GM23338 (cell line): ENCODE results near the gene EGFR. TPM values are rescaled to one million over a fixed set of nuclear protein-coding genes. Genes with fewer than 3 reads are reported as not detected.

Source experiments
- ATAC-seq: fragments of 200-7000 bp; cut with Tn5 transposase; 3 replicates; pipeline ENCODE4 v1.9.1; 2020
- DNase-seq: peaks from one replicate; pipeline ENCODE4 v3.0.0-alpha.2; 2015; ENCODE audit warnings: low spot score
- H2AFZ ChIP-seq: fragments of 200-600 bp; sonication (generic); 2 replicates; pipeline ENCODE4 v1.8.0; 2016; ENCODE audit warnings: antibody characterized with exemption, mild to moderate bottlenecking, moderate library complexity
- H3F3A ChIP-seq: fragments of 200-600 bp; sonication (generic); replicated peaks from 2 replicates; pipeline ENCODE4 v1.8.0; 2017; ENCODE audit warnings: antibody characterized with exemption, mixed run types, low read depth
- H3K27ac ChIP-seq: fragments of 200-600 bp; sonication (generic); 2 replicates; pipeline ENCODE4 v1.6.1; 2016; ENCODE audit warnings: low read depth
- H3K27me3 ChIP-seq: fragments of 200-600 bp; sonication (generic); 2 replicates; pipeline ENCODE4 v1.8.0; 2016; ENCODE audit warnings: mild to moderate bottlenecking, mixed run types, moderate library complexity; ENCODE audit not compliant: insufficient read depth
- H3K36me3 ChIP-seq: fragments of 200-600 bp; sonication (generic); 2 replicates; pipeline ENCODE4 v1.8.0; 2016; ENCODE audit warnings: mild to moderate bottlenecking; ENCODE audit not compliant: insufficient read depth
- H3K4me1 ChIP-seq: fragments of 200-600 bp; sonication (generic); 2 replicates; pipeline ENCODE4 v1.8.0; 2016; ENCODE audit warnings: mild to moderate bottlenecking, moderate library complexity; ENCODE audit not compliant: insufficient read depth
- H3K4me2 ChIP-seq: fragments of 200-600 bp; sonication (generic); 2 replicates; pipeline ENCODE4 v1.7.1; 2017; ENCODE audit warnings: mixed run types
- H3K4me3 ChIP-seq: fragments of 200-600 bp; sonication (generic); 2 replicates; pipeline ENCODE4 v1.6.1; 2016; ENCODE audit warnings: mixed run types
- H3K79me2 ChIP-seq: fragments of 200-600 bp; sonication (generic); replicated peaks from 2 replicates; pipeline ENCODE4 v1.8.0; 2017; ENCODE audit warnings: mild to moderate bottlenecking; ENCODE audit not compliant: insufficient read depth
- H3K9me2 ChIP-seq: fragments of 200-600 bp; sonication (generic); 2 replicates; pipeline ENCODE4 v1.8.0; 2017; ENCODE audit not compliant: insufficient read depth
- H4K20me1 ChIP-seq: fragments of 200-600 bp; sonication (generic); replicated peaks from 2 replicates; pipeline ENCODE4 v1.8.0; 2017; ENCODE audit warnings: mild to moderate bottlenecking; ENCODE audit not compliant: insufficient read depth
- H3K27ac Mint-ChIP-seq: 2 replicates; pipeline ENCODE4 v1.8.0; 2020; ENCODE audit warnings: inconsistent platforms, mild to moderate bottlenecking, moderate library complexity, mixed read lengths
- H3K27me3 Mint-ChIP-seq: 3 replicates; pipeline ENCODE4 v1.8.0; 2022; ENCODE audit warnings: low read depth, mild to moderate bottlenecking, moderate library complexity, mixed read lengths, inconsistent platforms; ENCODE audit not compliant: insufficient read depth, poor library complexity
- H3K36me3 Mint-ChIP-seq: 3 replicates; pipeline ENCODE4 v1.8.0; 2021; ENCODE audit warnings: low read depth, mild to moderate bottlenecking, inconsistent platforms, moderate library complexity, mixed read lengths
- H3K4me1 Mint-ChIP-seq: 3 replicates; pipeline ENCODE4 v1.8.0; 2020; ENCODE audit warnings: mild to moderate bottlenecking, inconsistent platforms, mixed read lengths
- H3K4me3 Mint-ChIP-seq: 3 replicates; pipeline ENCODE4 v1.8.0; 2021; ENCODE audit warnings: moderate library complexity, mild to moderate bottlenecking, inconsistent platforms, mixed read lengths
- H3K9me3 Mint-ChIP-seq: 3 replicates; pipeline ENCODE4 v1.8.0; 2020; ENCODE audit warnings: moderate library complexity, mild to moderate bottlenecking, inconsistent platforms, mixed read lengths
- CREB1 ChIP-seq: fragments of 250-450 bp; sonication (Bioruptor Pico); IDR thresholded peaks from 2 replicates; pipeline ENCODE4 v1.5.0; 2020; ENCODE audit warnings: low read depth, mild to moderate bottlenecking, moderate library complexity
- CTCF ChIP-seq, 2 experiments: fragments of 200-600 bp in 1 of 2; sonication (generic) in 1 of 2; conservative IDR thresholded peaks; 2 replicates each; pipeline versions ENCODE4 v1.5.1 to v1.6.1; 2016 to 2017; ENCODE audit warnings: antibody characterized with exemption in 2 of 2, low read depth in 2 of 2, mild to moderate bottlenecking in 2 of 2, moderate library complexity in 1 of 2
- ETS1 ChIP-seq: IDR thresholded peaks from 2 replicates; pipeline ENCODE4 v1.6.1; 2016; ENCODE audit warnings: antibody characterized with exemption
- EZH2 ChIP-seq: fragments of 200-600 bp; sonication (generic); IDR thresholded peaks from one replicate; pipeline ENCODE4 v1.8.0; 2017; ENCODE audit warnings: antibody characterized with exemption, mild to moderate bottlenecking, low read depth; ENCODE audit not compliant: unreplicated experiment
- EZH2phosphoT487 ChIP-seq: fragments of 200-600 bp; sonication (generic); IDR thresholded peaks from one replicate; pipeline ENCODE4 v1.8.1; 2018; ENCODE audit warnings: antibody characterized with exemption; ENCODE audit not compliant: unreplicated experiment
- JUNB ChIP-seq: IDR thresholded peaks from one replicate; pipeline ENCODE4 v1.6.1; 2016; ENCODE audit warnings: antibody characterized with exemption; ENCODE audit not compliant: unreplicated experiment
- NANOG ChIP-seq: IDR thresholded peaks from 2 replicates; pipeline ENCODE4 v1.6.1; 2016; ENCODE audit warnings: antibody characterized with exemption, borderline replicate concordance
- POLR2AphosphoS5 ChIP-seq: IDR thresholded peaks from 2 replicates; pipeline ENCODE4 v1.6.1; 2016; ENCODE audit warnings: antibody characterized with exemption, low read depth
- REST ChIP-seq: IDR thresholded peaks from one replicate; pipeline ENCODE4 v1.6.1; 2018; ENCODE audit warnings: antibody characterized with exemption; ENCODE audit not compliant: unreplicated experiment
- STAT1 ChIP-seq: IDR thresholded peaks from one replicate; pipeline ENCODE4 v1.6.1; 2016; ENCODE audit warnings: antibody characterized with exemption; ENCODE audit not compliant: unreplicated experiment
- ZNF114 ChIP-seq: fragments of 250-450 bp; sonication (Bioruptor Pico); IDR thresholded peaks from 2 replicates; pipeline ENCODE4 v1.5.0; 2020; ENCODE audit warnings: mild to moderate bottlenecking, moderate library complexity
- ZNF331 ChIP-seq: fragments of 250-450 bp; sonication (Bioruptor Pico); IDR thresholded peaks from 2 replicates; pipeline ENCODE4 v1.5.0; 2020; ENCODE audit warnings: low read depth, mild to moderate bottlenecking, moderate library complexity
- ZNF462 ChIP-seq: fragments of 250-450 bp; sonication (Bioruptor Pico); IDR thresholded peaks from 2 replicates; pipeline ENCODE4 v1.5.0; 2020; ENCODE audit warnings: mild to moderate bottlenecking, moderate library complexity
- polyA plus RNA-seq: library from polyadenylated mRNA; unstranded; fragments of >200 nt; fragmentation: Nextera tagmentation; extraction: Ambion mirVana; gene quantifications from 2 replicates; pipeline ENCODE4 v1.2.1, GENCODE V29; 2016
- total RNA-seq: library from RNA; depleted of rRNA; stranded (reverse); fragments of >200 nt; shearing (Covaris generic); gene quantifications from 2 replicates; pipeline ENCODE4 v1.2.3, GENCODE V29; 2014

Gene EGFR
- total and polyA plus RNA-seq, 2 experiments from 2014 or later, result 1.5 to 4.5 TPM

GRCh38 chr7:55088620-55089019 lies 69.8 kb downstream of the EGFR start:
- H3K27me3 Mint-ChIP-seq, result peaks cover 6% of the 10 kb centered on the region
- H3K4me1 ChIP-seq, result no peaks in the 10 kb centered on the region
- no peak overlapping the region for H3K4me2 ChIP-seq
- H3K27ac Mint-ChIP-seq, result no peak overlapping the region
- DNase-seq (no peak), ATAC-seq (no peak)
- TF ChIP-seq ZNF331 (CRISPR knock-in tag), result no peak
- no peak for TF ChIP-seq CTCF (conservative IDR thresholded peaks at IDR 0.05; ENCODE audit: low read depth in 2 of 2)
- TF ChIP-seq ETS1, result no peak
- TF ChIP-seq ZNF114 (CRISPR knock-in tag), result no peak
- no peak for TF ChIP-seq REST
- no peak for TF ChIP-seq POLR2AphosphoS5
- TF ChIP-seq STAT1, result no peak
- no peak for TF ChIP-seq EZH2phosphoT487
- TF ChIP-seq ZNF462 (CRISPR knock-in tag), result no peak
- TF ChIP-seq EZH2, result no peak
- no peak for TF ChIP-seq NANOG
- TF ChIP-seq CREB1 (CRISPR knock-in tag), result no peak
- TF ChIP-seq JUNB, result no peak
- no peaks in the 10 kb centered on the region for H3K27me3 ChIP-seq
- H3K9me3 Mint-ChIP-seq, result no peaks in the 10 kb centered on the region
- no peak overlapping the region for H3K27ac ChIP-seq
- peaks cover 21% of the 10 kb centered on the region for H3K4me1 Mint-ChIP-seq
- H2AFZ ChIP-seq, result no peak overlapping the region
- no peaks in the 10 kb centered on the region for H3F3A ChIP-seq
- no peaks in the 10 kb centered on the region for H3K36me3 ChIP-seq
- H3K4me3 ChIP-seq, result no peak overlapping the region
- no peaks in the 10 kb centered on the region for H3K36me3 Mint-ChIP-seq
- peaks cover 11% of the 10 kb centered on the region; the same call in 1 of the 2 replicates for H3K9me2 ChIP-seq
- H4K20me1 ChIP-seq, result no peaks in the 10 kb centered on the region
- H3K79me2 ChIP-seq, result no peaks in the 10 kb centered on the region
- H3K4me3 Mint-ChIP-seq, result no peak overlapping the region
